ENCODE results near the gene TFAP2C. TPM values are rescaled to one million over a fixed set of nuclear protein-coding genes. Genes with fewer than 3 reads are reported as not detected.

The TFAP2C gene
- total RNA-seq, 1 experiment from 2014 or later = 2.8 TPM

DNA sequence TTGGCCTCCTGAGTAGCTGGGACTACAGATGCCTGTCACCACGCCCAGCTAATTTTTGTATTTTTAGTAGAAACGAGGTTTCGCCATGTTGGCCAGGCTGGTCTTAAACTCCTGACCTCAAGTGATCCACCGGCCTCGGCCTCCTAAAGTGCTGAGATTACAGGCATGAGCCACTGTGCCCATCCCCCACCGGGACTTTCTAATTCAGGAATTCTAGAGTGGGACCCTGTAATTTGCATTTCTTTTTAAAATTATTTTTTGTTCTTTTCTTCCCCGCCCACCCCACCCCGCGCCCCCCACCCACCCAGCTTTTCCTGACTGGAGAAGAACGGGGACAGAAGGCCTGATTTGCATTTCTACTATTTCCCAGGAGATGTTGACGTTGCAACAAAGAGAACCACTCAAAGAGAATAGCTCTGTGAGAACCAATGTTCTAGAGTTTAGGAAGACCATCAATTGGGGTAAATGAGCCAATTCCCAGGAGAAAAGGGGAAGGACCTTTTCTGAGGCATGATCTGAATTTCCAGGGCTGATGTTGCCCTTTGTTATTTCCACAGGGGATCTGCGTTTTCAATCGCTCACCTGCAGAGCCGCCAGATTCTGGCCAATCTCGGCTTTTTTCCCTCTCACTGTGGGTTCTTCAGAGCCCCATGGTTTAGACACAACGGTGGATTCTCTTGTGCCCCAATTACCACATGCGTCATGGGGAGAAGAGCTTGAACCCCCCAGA is 33.2 kb upstream of the TFAP2C start:
- in situ Hi-C loops (cut with HindIII; ENCODE audit: low pct_unique_long_range_greater_than_20kb, low sequenced_read_pairs) = no loop called here

DNA sequence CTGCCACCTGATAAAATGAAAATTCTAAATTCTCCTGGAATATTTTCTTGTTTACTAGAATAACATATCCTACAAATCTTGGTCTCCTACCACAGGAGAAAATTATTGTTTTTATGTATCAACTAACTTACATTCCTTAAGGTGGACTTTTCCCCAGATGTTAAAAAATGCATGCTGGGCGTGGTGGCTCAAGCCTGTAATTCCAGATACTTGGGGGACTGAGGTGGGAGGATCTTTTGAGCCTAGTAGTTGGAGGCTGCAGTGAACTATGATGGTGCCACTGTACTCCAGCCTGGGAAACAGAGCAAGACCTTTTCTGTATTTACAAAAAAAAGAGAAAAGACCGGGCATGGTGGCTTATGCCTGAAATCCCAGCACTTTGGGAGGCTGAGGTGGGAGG is 27.9 kb upstream of the TFAP2C start:
- ATAC-seq (no peak), DNase-seq (ENCODE audit: low read depth, low spot score) (no peak)
- Histone ChIP-seq H3K4me3 (ENCODE audit: low read depth in 2 of 2, low read length in 2 of 2) (no peak overlapping the region), H3K27me3 (ENCODE audit: control insufficient read depth, insufficient read depth, low read length) (no peaks in the 10 kb centered on the region), H3K4me1 (ENCODE audit: control insufficient read depth, insufficient read depth, low read length) (no peaks in the 10 kb centered on the region), H3K27ac (ENCODE audit: low read length) (no peak overlapping the region), H3K36me3 (ENCODE audit: control insufficient read depth, insufficient read depth, low read length) (no peaks in the 10 kb centered on the region), H3K9me3 (ENCODE audit: control insufficient read depth, insufficient read depth, low read depth, low read length) (no peaks in the 10 kb centered on the region)
- CTCF ChIA-PET = no interaction called here
- no TSS peak for BruUV-seq (replicated peaks)
- TF ChIP-seq POLR2AphosphoS5 (IDR thresholded peaks at IDR 0.05; ENCODE audit: low read depth, low read length) = no peak
- no peak for TF ChIP-seq TCF7L2 (IDR thresholded peaks at IDR 0.05; ENCODE audit: low read depth, low read length)
- TF ChIP-seq SIN3A (IDR thresholded peaks at IDR 0.05; ENCODE audit: borderline replicate concordance, insufficient read depth, low read depth, low read length) = no peak
- TF ChIP-seq, protein P1, sequence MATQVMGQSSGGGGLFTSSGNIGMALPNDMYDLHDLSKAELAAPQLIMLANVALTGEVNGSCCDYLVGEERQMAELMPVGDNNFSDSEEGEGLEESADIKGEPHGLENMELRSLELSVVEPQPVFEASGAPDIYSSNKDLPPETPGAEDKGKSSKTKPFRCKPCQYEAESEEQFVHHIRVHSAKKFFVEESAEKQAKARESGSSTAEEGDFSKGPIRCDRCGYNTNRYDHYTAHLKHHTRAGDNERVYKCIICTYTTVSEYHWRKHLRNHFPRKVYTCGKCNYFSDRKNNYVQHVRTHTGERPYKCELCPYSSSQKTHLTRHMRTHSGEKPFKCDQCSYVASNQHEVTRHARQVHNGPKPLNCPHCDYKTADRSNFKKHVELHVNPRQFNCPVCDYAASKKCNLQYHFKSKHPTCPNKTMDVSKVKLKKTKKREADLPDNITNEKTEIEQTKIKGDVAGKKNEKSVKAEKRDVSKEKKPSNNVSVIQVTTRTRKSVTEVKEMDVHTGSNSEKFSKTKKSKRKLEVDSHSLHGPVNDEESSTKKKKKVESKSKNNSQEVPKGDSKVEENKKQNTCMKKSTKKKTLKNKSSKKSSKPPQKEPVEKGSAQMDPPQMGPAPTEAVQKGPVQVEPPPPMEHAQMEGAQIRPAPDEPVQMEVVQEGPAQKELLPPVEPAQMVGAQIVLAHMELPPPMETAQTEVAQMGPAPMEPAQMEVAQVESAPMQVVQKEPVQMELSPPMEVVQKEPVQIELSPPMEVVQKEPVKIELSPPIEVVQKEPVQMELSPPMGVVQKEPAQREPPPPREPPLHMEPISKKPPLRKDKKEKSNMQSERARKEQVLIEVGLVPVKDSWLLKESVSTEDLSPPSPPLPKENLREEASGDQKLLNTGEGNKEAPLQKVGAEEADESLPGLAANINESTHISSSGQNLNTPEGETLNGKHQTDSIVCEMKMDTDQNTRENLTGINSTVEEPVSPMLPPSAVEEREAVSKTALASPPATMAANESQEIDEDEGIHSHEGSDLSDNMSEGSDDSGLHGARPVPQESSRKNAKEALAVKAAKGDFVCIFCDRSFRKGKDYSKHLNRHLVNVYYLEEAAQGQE (IDR thresholded peaks at IDR 0.05; ENCODE audit: insufficient read depth in 1 of 2, low read depth in 2 of 2, low read length in 1 of 2) = no peak
- TF ChIP-seq, protein P2, sequence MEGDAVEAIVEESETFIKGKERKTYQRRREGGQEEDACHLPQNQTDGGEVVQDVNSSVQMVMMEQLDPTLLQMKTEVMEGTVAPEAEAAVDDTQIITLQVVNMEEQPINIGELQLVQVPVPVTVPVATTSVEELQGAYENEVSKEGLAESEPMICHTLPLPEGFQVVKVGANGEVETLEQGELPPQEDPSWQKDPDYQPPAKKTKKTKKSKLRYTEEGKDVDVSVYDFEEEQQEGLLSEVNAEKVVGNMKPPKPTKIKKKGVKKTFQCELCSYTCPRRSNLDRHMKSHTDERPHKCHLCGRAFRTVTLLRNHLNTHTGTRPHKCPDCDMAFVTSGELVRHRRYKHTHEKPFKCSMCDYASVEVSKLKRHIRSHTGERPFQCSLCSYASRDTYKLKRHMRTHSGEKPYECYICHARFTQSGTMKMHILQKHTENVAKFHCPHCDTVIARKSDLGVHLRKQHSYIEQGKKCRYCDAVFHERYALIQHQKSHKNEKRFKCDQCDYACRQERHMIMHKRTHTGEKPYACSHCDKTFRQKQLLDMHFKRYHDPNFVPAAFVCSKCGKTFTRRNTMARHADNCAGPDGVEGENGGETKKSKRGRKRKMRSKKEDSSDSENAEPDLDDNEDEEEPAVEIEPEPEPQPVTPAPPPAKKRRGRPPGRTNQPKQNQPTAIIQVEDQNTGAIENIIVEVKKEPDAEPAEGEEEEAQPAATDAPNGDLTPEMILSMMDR (IDR thresholded peaks at IDR 0.05) = no peak
- POLR2A ChIA-PET = no interaction called here
- in situ Hi-C loops (cut with HindIII; ENCODE audit: low pct_unique_long_range_greater_than_20kb, low sequenced_read_pairs) (no loop called here), intact Hi-C loops (cut with micrococcal nuclease; ENCODE audit: unreplicated experiment) (no loop called here)

More for the DNA sequence above, 33.2 kb upstream of the TFAP2C start:
- no peaks in the 10 kb centered on the region for H3K27me3 ChIP-seq (ENCODE audit: control insufficient read depth, insufficient read depth, low read length)
- no peaks in the 10 kb centered on the region for H3K36me3 ChIP-seq (ENCODE audit: control insufficient read depth, insufficient read depth, low read length)
- no TSS peak for BruUV-seq (replicated peaks)
- no peak overlapping the region for H3K27ac ChIP-seq (ENCODE audit: low read length)
- DNase-seq (ENCODE audit: low read depth, low spot score) (no peak), ATAC-seq (no peak)
- H3K4me3 ChIP-seq (ENCODE audit: low read depth in 2 of 2, low read length in 2 of 2) = no peak overlapping the region
- POLR2A ChIA-PET = no interaction called here
- intact Hi-C loops (cut with micrococcal nuclease; ENCODE audit: unreplicated experiment) = no loop called here
- TF ChIP-seq, protein P1 (IDR thresholded peaks at IDR 0.05; ENCODE audit: insufficient read depth in 1 of 2, low read depth in 2 of 2, low read length in 1 of 2) = no peak
- TF ChIP-seq POLR2AphosphoS5 (IDR thresholded peaks at IDR 0.05; ENCODE audit: low read depth, low read length) (no peak), SIN3A (IDR thresholded peaks at IDR 0.05; ENCODE audit: borderline replicate concordance, insufficient read depth, low read depth, low read length) (no peak), TCF7L2 (IDR thresholded peaks at IDR 0.05; ENCODE audit: low read depth, low read length) (no peak)
- TF ChIP-seq, protein P2 (IDR thresholded peaks at IDR 0.05) = no peak
- CTCF ChIA-PET = interaction anchor here (0.5 kb wide), 1 partner anchor 104 kb away, joined by 3 read pairs; no protein-coding TSS in a partner anchor
- H3K9me3 ChIP-seq (ENCODE audit: control insufficient read depth, insufficient read depth, low read depth, low read length) = no peaks in the 10 kb centered on the region
- H3K4me1 ChIP-seq (ENCODE audit: control insufficient read depth, insufficient read depth, low read length) = no peaks in the 10 kb centered on the region
